Inflammatory macrophage treated with lipopolysaccharide for 4 hours (primary cell): ENCODE measurements around the gene RSAD2.
"Not testable (repeated sequence)": the region's sequence is repeated elsewhere in the genome, so short reads cannot be mapped to it uniquely, and the experiment has no call there.

ENCODE experiments used
- DNase-seq: peaks from one replicate; pipeline ENCODE4 v3.0.0-alpha.2; 2020

Gene RSAD2

GRCh38 chr2:6928452-6928851, 50.9 kb downstream of the RSAD2 start:
- DNase-seq, result no peak

- DNase-seq, result no peak
These were observed 51.7 kb downstream of the RSAD2 start for GRCh38 chr2:6929196-6929819.

GRCh38 chr2:6930923-6931647, 53.5 kb downstream of the RSAD2 start:
- DNase-seq, result no peak

GRCh38 chr2:6931753-6932152, 54.2 kb downstream of the RSAD2 start:
- no peak for DNase-seq

- no peak for DNase-seq
These were observed 54.6 kb downstream of the RSAD2 start for GRCh38 chr2:6932206-6932605.

GRCh38 chr2:6932828-6933227, 55.3 kb downstream of the RSAD2 start:
- no peak for DNase-seq

- no peak for DNase-seq
These were observed 56.3 kb downstream of the RSAD2 start for GRCh38 chr2:6933911-6934310.

- DNase-seq, result no peak
These were observed 56.8 kb downstream of the RSAD2 start for GRCh38 chr2:6934345-6934744.

GRCh38 chr2:6934758-6935651, 57.4 kb downstream of the RSAD2 start:
- peak; percentile 40 for DNase-seq

GRCh38 chr2:6935652-6936020, 58.1 kb downstream of the RSAD2 start:
- DNase-seq, result not testable (repeated sequence)

- DNase-seq, result no peak
These were observed 59.6 kb downstream of the RSAD2 start for GRCh38 chr2:6937157-6937556.

GRCh38 chr2:6937582-6937981, 60.0 kb downstream of the RSAD2 start:
- no peak for DNase-seq

GRCh38 chr2:6939071-6939470, 61.5 kb downstream of the RSAD2 start:
- DNase-seq, result no peak

- no peak for DNase-seq
These were observed 63.2 kb downstream of the RSAD2 start for GRCh38 chr2:6940820-6941219.

GRCh38 chr2:6941299-6942046, 63.9 kb downstream of the RSAD2 start:
- DNase-seq, result no peak

- no peak for DNase-seq
These were observed 65.3 kb downstream of the RSAD2 start for GRCh38 chr2:6942848-6943247.

- DNase-seq, result no peak
These were observed 65.9 kb downstream of the RSAD2 start for GRCh38 chr2:6943523-6943922.

- DNase-seq, result no peak
These were observed 66.4 kb downstream of the RSAD2 start for GRCh38 chr2:6943971-6944370.

GRCh38 chr2:6944555-6944954, 67.0 kb downstream of the RSAD2 start:
- no peak for DNase-seq

GRCh38 chr2:6945087-6945813, 67.7 kb downstream of the RSAD2 start:
- peak; percentile 55 for DNase-seq

- peak; percentile 5 for DNase-seq
These were observed 68.2 kb downstream of the RSAD2 start for GRCh38 chr2:6945821-6946220.

- DNase-seq, result peak; percentile 87
These were observed 69.1 kb downstream of the RSAD2 start for GRCh38 chr2:6946722-6947121.
